ENCODE results near the gene WRAP53. TPM values are rescaled to one million over a fixed set of nuclear protein-coding genes. Genes with fewer than 3 reads are reported as not detected.

WRAP53 gene
- polyA plus RNA-seq, 1 of the 3 experiments (the other 2 are of a cell fraction): 8.6 TPM

- 33% methylated on average over 7 of the region's 7 CpGs for WGBS (ENCODE audit: low lambda C conversion rate)
- peaks cover 47% of the 10 kb centered on the region for H3F3A ChIP-seq (replicated peaks; ENCODE audit: insufficient read depth)
- no peaks in the 10 kb centered on the region for H3K9me3 ChIP-seq
- ChIA-PET POLR2A (interaction anchor here (0.7 kb wide), 1 partner anchor 80 kb away, joined by 4 read pairs; no protein-coding TSS in a partner anchor), CTCF (interaction anchor here (3.1 to 5.2 kb wide), 3 partner anchors 15 to 78 kb away, joined by 19 to 76 read pairs (median 39); no protein-coding TSS in a partner anchor)
- no peaks in the 10 kb centered on the region for H3K27me3 ChIP-seq (ENCODE audit: insufficient read depth)
- no peak overlapping the region for H3K4me3 ChIP-seq (ENCODE audit: low read depth in 2 of 2, low read length in 1 of 2)
- H4K20me1 ChIP-seq (ENCODE audit: insufficient read depth): no peaks in the 10 kb centered on the region
- DNase-seq: no peak
- peak overlapping the region; percentile 28 for H3K4me2 ChIP-seq
- H3K36me3 ChIP-seq (replicated peaks in 1 of 2; ENCODE audit: control insufficient read depth in 1 of 2, insufficient read depth in 2 of 2, low read length in 1 of 2): no peaks in the 10 kb centered on the region
- no peaks in the 10 kb centered on the region for H3K9me2 ChIP-seq
- peak overlapping the region; percentile 50; the same call in 1 of the 2 replicates for H2AFZ ChIP-seq (ENCODE audit: low read depth)
- peak overlapping the region; percentile 1; the same call in 1 of the 2 replicates for H3K9ac ChIP-seq
- H3K4me1 ChIP-seq (ENCODE audit: control insufficient read depth in 1 of 2, insufficient read depth in 2 of 2, low read depth in 1 of 2, low read length in 1 of 2): peaks cover 6 to 29% of the 10 kb centered on the region in 2 experiments; a peak in 2 of 4 replicates
- peak overlapping the region; percentile 13 to 61; a peak in 3 of 4 replicates for H3K27ac ChIP-seq (ENCODE audit: low read depth in 2 of 2, low read length in 1 of 2)
- TF ChIP-seq, protein P1, sequence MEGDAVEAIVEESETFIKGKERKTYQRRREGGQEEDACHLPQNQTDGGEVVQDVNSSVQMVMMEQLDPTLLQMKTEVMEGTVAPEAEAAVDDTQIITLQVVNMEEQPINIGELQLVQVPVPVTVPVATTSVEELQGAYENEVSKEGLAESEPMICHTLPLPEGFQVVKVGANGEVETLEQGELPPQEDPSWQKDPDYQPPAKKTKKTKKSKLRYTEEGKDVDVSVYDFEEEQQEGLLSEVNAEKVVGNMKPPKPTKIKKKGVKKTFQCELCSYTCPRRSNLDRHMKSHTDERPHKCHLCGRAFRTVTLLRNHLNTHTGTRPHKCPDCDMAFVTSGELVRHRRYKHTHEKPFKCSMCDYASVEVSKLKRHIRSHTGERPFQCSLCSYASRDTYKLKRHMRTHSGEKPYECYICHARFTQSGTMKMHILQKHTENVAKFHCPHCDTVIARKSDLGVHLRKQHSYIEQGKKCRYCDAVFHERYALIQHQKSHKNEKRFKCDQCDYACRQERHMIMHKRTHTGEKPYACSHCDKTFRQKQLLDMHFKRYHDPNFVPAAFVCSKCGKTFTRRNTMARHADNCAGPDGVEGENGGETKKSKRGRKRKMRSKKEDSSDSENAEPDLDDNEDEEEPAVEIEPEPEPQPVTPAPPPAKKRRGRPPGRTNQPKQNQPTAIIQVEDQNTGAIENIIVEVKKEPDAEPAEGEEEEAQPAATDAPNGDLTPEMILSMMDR (IDR thresholded peaks at IDR 0.05): peak; percentile 42; the same call in 1 of the 2 replicates
- TF ChIP-seq EP300 (IDR thresholded peaks at IDR 0.05; ENCODE audit: borderline replicate concordance in 1 of 2, low read depth in 1 of 2, low read length in 1 of 2) (no peak), FOXM1 (IDR thresholded peaks at IDR 0.05; ENCODE audit: low read depth) (no peak), SMC3 (IDR thresholded peaks at IDR 0.05; ENCODE audit: low read depth, low read length) (0 out of 2 replicates have a peak, but pooled peaks have one; percentile 19), JUND (IDR thresholded peaks at IDR 0.05) (peak; percentile 82), USF1 (IDR thresholded peaks at IDR 0.05; ENCODE audit: borderline replicate concordance, low read depth) (peak; percentile 91), TCF12 (IDR thresholded peaks at IDR 0.05) (peak; percentile 18; the same call in 1 of the 2 replicates), FOSL2 (IDR thresholded peaks at IDR 0.05; ENCODE audit: borderline replicate concordance, low read depth) (peak; percentile 90), GABPA (IDR thresholded peaks at IDR 0.05; ENCODE audit: low read depth) (no peak), RCOR1 (IDR thresholded peaks at IDR 0.05; ENCODE audit: low read length) (no peak)
- TF ChIP-seq, protein P2, sequence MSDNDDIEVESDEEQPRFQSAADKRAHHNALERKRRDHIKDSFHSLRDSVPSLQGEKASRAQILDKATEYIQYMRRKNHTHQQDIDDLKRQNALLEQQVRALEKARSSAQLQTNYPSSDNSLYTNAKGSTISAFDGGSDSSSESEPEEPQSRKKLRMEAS (IDR thresholded peaks at IDR 0.05; ENCODE audit: low read depth): peak; percentile 62
- TF ChIP-seq, protein P3, sequence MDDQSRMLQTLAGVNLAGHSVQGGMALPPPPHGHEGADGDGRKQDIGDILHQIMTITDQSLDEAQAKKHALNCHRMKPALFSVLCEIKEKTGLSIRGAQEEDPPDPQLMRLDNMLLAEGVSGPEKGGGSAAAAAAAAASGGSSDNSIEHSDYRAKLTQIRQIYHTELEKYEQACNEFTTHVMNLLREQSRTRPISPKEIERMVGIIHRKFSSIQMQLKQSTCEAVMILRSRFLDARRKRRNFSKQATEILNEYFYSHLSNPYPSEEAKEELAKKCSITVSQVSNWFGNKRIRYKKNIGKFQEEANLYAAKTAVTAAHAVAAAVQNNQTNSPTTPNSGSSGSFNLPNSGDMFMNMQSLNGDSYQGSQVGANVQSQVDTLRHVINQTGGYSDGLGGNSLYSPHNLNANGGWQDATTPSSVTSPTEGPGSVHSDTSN (IDR thresholded peaks at IDR 0.05): peak; percentile 15; the same call in 1 of the 2 replicates
- no peaks in the 10 kb centered on the region for H3K79me2 ChIP-seq (ENCODE audit: insufficient read depth)
These were observed 57.6 kb downstream of the WRAP53 start for GRCh38 chr17:7745748-7746470.
